Measurements from ENCODE around the gene PRDM15.

GRCh38 chr21:41919666-41920398 lies 40.7 kb upstream of the PRDM15 start:
- TF ChIP-seq CTCF (IDR thresholded peaks at IDR 0.05) (no peak), POLR2A (IDR thresholded peaks at IDR 0.05) (no peak), POLR2AphosphoS5 (IDR thresholded peaks at IDR 0.05) (no peak), EP300 (IDR thresholded peaks at IDR 0.05) (no peak)
